Uterus (tissue), 2 donors: ENCODE results near the gene CAPRIN2.

Experiments used
- CTCF ChIP-seq, 4 experiments: fragments of 200-600 bp in 2 of 4; fragments of 450-650 bp in 2 of 4; sonication (generic) in 2 of 4; IDR thresholded peaks; one replicate each; pipeline ENCODE4 v1.5.1; 2016 to 2019; ENCODE audit warnings: antibody characterized with exemption in 4 of 4, mild to moderate bottlenecking in 2 of 4, moderate library complexity in 1 of 4
- POLR2A ChIP-seq, 2 donors: fragments of 450-650 bp; IDR thresholded peaks; one replicate each; pipeline ENCODE4 v1.6.1; 2016; ENCODE audit warnings: antibody characterized with exemption in 2 of 2, mild to moderate bottlenecking in 1 of 2, moderate library complexity in 1 of 2

GRCh38 chr12:30732954-30733637, 21.7 kb downstream of the CAPRIN2 start:
- no peak for TF ChIP-seq CTCF (IDR thresholded peaks at IDR 0.05)
- TF ChIP-seq POLR2A (IDR thresholded peaks at IDR 0.05), result no peak
